SIG-M5 treated with dmso at 0.1 percent for 504 hours (cell line): ENCODE measurements around the gene ANGPTL5.

Experiments
- DNase-seq: peaks from one replicate; lab custom pipeline; 2025; ENCODE audit not compliant: unreplicated experiment; lab: John Stamatoyannopoulos, UW

ANGPTL5 gene

DNA sequence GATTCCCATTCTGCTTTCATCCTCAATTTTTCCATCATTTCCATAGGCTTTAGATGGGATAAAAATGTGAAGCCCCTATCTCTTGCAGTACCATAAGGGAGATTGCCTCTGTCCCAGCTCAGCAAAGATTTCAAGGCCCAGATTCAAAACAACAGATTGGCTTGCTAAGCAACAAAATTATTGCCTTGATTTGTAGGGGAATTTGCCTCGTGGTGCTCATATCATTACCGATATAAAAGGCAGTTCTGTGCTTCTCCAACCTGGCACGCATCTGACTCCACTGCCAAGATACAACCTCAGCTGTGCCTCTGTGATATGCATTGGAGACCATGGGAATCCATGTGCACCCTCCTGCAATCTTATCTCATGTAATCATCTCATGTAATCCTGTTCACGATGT is 26.6 kb downstream of the ANGPTL5 start:
- DNase-seq: no peak

DNA sequence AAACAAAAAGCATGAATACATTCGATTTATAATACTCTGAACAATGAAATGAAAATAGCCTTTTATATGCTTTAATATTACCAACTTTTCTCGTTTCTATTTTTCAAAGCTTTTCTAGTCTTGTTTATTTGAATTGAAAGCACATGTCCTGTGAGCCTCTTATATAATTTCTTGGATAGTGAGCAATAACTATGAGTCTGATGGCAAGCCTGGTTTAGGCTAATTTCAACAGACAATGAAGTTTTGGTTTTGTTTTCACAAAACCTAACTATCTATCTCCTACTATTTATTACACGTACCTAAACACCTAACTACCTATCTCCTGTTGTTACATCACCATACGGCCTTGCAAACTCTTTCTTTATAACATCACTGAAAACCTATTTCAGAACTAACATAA is 30.7 kb downstream of the ANGPTL5 start:
- DNase-seq: no peak

DNA sequence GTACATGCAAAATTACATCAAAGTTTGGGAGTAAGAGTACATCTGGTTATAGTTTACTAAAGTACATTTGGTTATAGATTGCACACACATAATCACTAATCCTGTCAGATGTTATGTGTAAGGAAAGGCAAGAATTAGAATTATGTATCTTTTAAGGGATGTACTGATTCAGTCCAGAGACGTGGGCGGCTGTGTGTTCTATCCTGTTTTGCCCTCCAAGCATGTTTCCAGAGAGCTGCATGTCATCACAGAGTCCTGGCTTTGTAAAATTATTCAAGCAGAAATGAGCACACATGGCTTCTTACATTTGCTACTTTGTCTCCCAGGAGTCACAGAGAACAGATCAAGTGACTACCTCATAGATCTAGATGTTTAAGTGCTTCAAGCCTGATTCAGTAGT is 34.7 kb downstream of the ANGPTL5 start:
- DNase-seq: no peak

DNA sequence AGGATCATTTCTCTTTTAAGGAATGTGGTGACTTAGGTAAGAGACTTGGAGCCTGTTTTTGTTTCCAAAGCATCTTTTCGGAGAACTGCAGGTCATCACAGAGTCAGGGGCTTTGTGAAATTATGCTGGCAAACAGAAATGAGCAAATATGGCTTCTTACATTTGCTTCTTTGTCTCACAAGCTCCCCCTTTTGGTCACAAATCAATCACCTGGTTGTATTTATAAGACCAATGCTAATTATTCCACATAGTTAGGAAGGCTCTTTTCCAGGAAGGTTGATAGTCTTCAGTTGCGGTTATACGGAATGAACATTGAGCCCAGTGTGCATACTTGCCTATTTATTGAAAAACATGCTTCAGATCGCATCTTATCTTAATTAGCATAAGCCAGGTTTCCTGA is 36.1 kb downstream of the ANGPTL5 start:
- DNase-seq: peak; percentile 21

- DNase-seq: no peak
Observed at GRCh38 chr11:101872171-101872882, 44.0 kb downstream of the ANGPTL5 start.

DNA sequence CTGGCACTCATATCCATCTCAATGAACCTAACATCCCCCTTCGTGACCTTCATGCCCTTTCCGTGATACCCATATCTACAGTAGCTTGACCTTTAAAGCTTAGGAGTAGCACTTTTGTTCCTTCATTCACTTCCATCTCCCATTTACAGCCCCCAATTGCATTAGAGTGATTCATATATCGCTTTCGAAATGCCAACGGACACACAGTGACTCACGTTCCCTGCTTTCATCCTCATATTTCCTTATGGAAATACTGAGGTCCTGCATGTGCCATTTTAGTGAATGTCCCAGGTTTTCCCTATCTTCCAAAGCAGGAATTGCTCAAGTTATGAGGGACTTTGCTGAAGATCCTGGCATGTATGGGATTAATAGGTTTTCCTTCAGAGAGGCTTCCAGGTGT is 45.8 kb downstream of the ANGPTL5 start:
- no peak for DNase-seq

DNA sequence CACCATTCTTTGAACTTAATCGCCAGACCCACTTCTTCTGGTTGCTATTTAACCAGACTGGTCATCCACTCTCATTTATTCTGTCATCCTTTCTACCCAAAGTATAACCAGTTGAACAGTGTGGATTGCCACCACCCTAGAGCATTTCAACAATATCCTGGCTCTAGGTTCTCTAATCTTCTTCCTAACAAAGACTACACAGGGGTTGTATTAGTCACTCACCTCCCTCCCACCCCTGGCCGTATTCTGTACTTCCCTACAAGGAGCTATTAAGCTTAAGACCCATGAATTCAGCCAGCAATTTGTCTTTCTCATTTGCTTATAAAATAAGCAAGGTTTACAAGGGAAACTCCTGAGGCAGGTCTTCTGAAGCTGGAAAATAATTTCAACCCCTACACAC is 48.4 kb downstream of the ANGPTL5 start:
- no peak for DNase-seq

GRCh38 chr11:101866619-101867491 is 49.5 kb downstream of the ANGPTL5 start:
- DNase-seq: no peak

- DNase-seq: no peak
Observed at GRCh38 chr11:101864098-101864497, 52.2 kb downstream of the ANGPTL5 start.

DNA sequence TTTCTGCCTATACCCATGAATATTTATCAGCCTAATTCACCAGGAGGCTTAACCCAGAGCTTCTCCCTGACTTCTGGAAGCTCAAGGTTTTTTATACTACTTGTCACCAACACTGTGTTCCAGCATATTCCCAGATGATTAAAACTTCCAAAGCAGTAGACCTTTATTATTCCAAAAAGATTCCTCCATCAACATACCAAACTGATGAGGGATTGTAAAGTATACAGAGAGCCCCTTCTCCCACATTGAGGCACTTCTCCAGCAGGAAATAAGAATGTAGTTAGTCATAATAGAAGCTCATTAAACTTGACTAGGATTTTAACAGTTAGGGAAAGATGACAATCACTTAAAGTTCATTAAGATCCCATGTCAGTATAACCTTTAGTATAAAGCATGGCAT is 53.0 kb downstream of the ANGPTL5 start:
- DNase-seq: no peak

- peak; percentile 2 for DNase-seq
Observed at GRCh38 chr11:101862391-101863233, 53.7 kb downstream of the ANGPTL5 start.

DNA sequence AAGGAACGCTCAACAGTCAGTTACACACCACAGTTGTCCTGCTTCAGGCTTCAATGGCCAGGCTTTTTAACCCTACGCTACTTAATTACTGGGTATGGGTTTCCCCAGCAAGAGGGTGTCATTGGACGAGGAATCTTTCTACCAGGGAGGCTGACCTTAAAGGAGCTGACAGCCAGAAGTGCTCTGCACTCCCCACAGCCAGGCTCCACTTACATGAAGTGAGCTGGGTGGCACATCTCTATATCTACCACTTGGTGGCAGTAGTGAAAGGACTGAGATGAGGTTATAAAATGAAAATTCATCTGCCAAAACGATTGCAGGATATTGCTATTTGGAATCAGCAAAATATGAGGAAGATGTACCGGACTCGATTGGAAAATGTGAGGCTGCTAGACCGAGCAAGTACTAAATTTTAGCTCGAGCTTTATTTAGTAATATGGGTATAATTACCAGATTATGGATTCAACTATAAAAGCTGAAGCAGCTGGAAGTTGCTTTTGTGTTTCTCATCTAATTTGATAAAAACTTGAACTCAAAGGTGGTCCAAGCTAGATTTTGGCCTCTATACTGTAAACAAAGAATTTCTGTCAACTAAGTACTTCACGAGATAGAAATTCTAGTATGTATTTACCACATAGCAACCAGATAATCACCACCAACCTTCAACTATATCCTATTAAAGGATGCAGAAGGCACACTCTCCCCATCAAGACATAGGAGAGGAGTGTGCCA is 55.5 kb downstream of the ANGPTL5 start:
- peak; percentile 18 for DNase-seq

DNA sequence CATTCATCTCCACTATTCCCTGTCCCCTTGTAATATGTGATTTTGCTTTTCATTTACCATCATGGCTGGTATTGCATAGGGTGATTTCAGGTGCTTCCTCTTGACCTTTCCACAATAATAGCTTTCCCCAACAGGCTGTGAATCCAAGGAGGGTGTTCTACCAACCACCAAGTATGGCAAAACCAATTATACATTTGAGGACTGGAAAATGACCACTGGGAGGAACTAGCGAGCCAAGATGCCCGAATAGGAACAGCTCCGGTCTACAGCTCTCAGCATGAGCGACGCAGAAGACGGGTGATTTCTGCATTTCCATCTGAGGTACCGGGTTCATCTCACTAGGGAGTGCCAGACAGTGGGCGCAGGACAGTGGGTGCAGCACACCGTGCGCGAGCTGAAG is 64.1 kb downstream of the ANGPTL5 start:
- peak; percentile 1 for DNase-seq

GRCh38 chr11:101848262-101848661 is 68.1 kb downstream of the ANGPTL5 start:
- DNase-seq: no peak

- DNase-seq: no peak
Observed at GRCh38 chr11:101844608-101845007, 71.7 kb downstream of the ANGPTL5 start.

- DNase-seq: no peak
Observed at GRCh38 chr11:101840704-101841103, 75.6 kb downstream of the ANGPTL5 start.
